Central memory CD4-positive, alpha-beta T cell (primary cell): ENCODE data around the gene POMGNT1.
"Not testable (repeated sequence)": the region's sequence is repeated elsewhere in the genome, so short reads cannot be mapped to it uniquely, and the experiment has no call there.

ENCODE experiments used
- DNase-seq: peaks from one replicate; pipeline ENCODE4 v3.0.0; 2022
- total RNA-seq, 3 experiments: gene quantifications; one replicate each; lab custom pipeline; 2026; lab: John Stamatoyannopoulos, UW

The POMGNT1 gene
- 35.7 to 88.6 (median 47.6) reads per million in 3 experiments for total RNA-seq

DNA sequence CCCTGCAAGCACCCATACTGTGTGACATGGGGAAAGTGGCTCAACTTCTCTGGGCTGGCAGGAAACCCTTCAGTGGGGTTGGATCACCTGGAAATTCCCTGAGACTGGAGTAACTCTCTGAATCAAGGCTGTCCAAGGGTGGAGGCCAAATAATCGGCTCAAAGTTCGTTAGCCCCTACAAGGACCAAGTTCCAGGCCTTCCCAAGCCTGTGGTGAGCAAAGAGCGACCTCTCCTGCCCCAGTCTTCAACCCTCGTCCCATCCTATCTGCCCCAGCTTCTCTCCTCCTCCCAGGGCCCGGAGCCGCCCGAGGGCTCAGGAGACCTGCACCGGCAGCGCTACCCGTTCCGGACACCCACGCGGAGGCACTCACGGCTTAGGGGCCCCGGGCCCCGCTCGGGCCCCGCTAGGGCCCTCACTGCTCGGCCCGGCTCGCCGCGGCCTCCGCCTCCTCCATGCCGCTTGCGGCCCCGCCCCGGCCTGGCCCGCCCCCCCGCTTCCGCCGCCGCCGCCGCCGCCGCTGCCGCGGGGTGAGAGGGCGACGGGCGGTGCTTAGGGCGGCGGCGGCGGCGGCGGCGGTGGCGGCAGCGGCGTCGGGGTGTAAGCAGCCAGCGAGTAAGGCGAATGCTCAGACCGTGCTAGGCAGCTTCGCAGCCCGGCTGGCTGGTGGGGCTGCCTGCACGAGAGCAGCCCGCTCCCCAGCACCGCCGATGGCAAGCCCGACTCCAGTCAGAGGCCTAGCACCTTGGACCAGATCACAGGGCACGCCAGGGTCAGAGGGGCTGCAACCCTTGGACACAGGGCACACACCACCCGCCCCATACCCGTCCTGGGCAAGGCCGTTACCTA, at the start of gene POMGNT1:
POMGNT1 (minus strand) TSS at position 471 of the 848 bp plus-strand sequence. CDS start 613 bp downstream, outside the sequence.
- peak; percentile 70 for DNase-seq

DNA sequence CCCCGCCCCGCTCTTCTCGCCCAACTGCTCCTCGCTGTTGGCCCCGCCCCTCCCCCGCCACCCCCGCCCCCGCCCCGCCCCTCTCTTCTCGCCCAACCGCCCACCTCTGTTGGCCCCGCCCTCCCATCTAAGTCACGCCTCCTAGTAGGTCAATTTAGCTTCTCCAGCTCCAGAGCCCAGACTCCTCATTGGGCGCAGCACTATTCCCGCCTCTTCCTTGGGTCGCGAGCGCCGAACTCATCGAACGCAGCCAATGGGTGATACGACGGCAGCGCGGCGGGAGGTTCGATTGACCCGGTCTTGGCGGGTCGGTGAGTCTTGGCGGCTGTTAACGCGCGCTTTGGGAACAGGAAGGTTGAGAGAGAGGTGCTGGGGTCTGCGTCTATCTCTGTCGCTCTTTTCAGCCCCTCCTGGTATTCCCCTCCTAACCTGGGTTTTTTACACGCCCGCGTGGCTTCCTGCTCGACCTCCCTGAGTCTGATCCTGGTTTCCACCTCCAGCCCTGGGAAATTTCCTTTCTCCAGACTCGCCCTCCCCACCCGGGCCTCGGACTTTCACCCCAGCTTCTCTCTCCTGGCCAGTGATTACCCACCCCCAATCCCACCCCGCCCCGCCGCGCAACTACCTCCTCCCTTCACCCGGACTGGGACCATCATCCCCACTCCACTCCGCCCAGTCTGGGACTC, 49.3 kb upstream of the POMGNT1 start, which contains the start of gene RAD54L:
RAD54L (plus strand) TSS at position 328 of the 686 bp plus-strand sequence. CDS start 643 bp downstream, outside the sequence.
- DNase-seq = peak; percentile 96

DNA sequence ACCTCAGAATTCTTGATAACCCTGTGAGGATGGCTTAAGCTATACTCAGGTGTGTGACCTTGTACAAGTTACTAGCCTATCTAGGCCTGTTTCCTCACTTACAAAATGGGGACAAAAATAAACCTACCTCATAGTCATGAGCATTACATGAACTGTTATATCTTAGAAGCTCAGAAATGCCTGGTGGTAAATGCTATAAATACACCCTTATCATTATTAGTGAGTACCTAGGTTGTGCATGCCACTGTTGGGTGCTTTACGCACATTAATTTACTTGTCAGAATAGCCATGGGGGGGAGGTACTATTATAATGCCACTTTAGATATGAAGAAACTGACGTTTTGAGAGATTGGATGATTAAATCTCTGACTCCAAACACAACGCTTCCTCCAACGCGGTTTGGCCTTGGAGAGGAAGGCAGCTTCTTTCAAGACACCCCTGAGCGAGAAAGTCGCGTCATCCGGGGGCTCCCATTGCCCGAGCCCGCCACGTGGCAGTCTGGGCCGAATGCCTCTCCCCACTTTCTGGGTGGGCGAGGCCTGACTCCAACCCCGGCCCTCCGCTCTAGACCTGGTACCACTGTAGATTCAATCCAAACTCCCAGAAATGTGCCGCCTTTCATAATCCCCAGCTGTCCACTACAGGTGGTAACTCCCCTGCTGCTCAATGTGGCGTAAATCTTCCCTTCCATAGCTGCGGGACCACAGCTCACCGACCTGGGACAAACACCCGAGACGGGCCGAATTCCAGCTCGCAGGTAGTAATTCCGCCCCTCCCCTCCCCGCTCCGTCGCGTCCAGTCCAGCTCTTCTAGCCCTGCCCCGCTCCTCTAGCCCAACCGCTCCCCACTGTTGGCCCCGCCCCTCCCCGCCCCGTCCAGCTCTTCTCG, 48.6 kb upstream of the POMGNT1 start:
- DNase-seq = no peak

DNA sequence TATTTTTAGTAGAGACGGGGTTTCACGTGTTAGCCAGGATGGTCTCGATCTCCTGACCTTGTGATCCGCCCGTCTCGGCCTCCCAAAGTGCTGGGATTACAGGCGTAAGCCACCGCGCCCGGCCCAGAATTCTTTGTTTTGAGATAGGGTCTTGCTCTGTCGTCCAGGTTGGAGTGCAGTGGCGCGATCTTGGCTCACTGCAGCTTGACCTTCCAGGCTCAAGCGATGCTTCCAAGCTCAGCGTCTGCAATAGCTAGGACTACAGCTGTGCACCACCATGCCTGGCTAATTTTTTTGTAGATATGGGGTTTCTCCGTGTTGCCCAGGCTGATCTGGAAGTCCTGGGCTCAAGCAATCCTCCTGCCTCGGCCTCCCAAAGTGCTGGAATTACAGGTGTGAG, 47.9 kb upstream of the POMGNT1 start:
- DNase-seq = not testable (repeated sequence)

DNA sequence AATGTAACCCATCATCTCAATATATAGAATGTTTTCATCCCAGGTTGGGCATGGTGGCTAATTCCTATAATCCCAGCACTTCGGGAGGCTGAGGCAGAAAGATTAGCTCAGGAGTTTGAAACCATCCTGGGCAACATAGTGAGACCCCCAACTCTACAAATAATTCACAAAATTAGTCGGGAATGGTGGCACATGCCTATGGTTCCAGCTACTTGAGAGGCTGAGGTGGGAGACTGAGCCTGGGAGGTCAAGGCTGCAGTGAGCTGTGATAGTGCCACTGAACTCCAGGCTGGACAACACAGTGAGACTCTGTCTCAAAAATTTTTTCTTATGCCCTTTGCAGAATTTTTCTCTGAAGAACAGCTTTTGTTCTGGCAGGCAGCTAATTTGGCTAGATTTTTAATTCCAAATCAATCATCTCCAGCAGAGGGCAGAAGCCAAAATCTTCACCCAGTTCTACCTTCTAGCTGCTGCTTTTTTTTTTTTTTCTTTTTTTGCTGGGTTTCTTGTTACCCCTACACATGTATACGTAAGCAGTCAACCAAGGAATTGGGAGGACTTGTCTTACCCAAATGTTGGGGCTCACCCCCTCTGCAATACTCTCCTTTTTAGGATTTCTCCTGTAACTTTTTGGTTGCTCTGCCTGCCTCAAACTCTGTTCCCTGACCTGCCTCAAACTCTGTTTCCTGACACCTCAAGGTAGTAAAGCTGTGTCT, 46.6 kb upstream of the POMGNT1 start:
- peak; percentile 24 for DNase-seq

DNA sequence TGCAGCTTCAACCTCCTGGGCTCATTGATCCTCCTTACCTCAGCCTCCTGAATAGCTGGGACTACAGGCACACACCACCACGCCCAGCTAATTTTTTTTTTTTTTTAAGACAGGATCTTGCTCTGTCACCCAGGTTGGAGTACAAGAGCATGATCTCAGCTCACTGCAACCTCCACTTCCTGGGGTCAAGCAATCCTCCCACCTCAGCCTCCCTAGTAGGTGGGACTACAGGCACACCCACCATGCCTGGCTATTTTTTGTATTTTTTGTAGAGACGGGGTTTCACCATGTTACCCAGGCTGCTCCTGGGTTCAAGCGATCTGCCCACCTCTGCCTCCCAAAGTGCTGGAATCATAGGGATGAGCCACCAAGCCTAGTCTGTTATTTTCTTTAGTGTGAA, 45.6 kb upstream of the POMGNT1 start:
- not testable (repeated sequence) for DNase-seq

DNA sequence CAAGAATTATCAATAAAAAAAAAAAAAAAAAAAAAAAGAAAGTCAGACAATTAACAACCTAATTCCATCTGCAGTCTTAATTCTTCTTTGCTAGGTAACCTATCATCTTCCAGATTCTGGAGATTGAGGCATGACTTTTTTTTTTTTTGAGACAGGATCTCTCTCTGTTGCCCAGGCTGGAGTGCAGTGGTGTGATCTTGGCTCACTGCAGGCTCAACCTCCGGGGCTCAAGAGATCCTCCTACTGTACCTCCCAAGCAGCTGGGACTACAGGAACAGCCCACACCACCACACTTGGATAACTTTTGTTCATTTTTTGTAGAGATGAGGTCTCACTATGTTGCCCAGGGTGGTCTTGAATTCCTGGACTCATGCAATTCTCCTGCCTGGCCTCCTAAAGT, 44.7 kb upstream of the POMGNT1 start:
- no peak for DNase-seq

DNA sequence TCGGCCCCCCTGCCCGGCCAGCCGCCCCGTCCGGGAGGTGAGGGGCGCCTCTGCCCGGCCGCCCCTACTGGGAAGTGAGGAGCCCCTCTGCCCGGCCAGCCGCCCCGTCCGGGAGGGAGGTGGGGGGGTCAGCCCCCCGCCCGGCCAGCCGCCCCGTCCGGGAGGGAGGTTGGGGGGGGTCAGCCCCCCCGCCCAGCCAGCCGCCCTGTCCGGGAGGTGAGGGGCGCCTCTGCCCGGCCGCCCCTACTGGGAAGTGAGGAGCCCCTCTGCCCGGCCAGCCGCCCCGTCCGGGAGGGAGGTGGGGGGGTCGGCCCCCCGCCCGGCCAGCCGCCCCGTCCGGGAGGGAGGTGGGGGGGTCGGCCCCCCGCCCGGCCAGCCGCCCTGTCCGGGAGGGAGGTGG, 43.5 kb upstream of the POMGNT1 start:
- not testable (repeated sequence) for DNase-seq

DNA sequence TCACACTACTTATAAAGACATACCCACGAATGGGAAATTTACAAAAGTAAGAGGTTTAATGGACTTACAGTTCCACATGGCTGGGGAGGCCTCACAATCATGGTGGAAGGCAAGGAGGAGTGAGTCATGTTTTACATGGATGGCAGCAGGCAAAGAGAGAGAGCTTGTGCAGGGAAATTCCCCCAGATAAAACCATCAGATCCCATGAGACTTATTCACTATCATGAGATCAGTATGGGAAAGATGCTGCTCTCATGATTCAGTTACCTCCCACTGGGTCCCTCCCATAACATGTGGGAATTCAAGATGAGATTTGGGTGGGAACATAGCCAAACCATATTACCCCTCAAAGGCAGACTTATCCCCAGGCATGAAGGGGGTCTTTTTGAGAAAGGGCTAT, 40.6 kb upstream of the POMGNT1 start:
- not testable (repeated sequence) for DNase-seq

DNA sequence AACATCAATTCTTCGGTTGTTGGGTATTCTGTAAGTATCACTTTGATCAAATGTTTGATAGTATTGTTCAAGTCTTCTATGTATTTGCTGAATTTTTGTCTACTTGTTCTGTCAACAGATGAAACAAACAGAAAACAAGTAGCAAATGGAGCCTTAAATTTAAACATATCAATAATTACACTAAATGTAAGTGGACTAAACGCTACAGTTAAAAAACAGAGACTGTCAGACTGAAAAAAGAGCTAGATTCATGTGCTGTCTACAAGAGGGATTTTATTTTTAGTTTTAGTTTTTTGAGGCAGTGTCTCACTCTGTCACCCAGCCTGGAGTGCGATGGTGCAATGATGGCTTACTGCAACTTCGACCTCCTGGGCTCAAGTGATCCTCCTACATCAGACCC, 38.6 kb upstream of the POMGNT1 start:
- no peak for DNase-seq

DNA sequence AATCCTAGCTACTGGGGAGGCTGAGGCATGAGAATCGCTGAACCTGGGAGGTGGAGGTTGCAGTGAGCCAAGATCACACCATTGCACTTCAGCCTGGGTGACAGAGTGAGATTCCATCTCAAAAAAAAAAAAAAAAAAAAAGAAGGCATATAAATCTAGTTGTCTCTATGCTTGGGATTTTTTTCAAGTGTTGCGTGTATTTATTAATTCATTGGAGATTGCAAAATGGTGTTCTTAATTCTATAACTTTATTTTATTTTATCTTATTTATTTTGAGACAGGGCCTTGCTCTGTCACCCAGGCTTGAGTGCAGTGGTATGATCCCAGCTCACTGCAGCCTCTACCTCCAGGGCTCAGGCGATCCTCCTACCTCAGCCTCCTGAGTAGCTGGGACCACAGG, 33.0 kb upstream of the POMGNT1 start:
- not testable (repeated sequence) for DNase-seq

DNA sequence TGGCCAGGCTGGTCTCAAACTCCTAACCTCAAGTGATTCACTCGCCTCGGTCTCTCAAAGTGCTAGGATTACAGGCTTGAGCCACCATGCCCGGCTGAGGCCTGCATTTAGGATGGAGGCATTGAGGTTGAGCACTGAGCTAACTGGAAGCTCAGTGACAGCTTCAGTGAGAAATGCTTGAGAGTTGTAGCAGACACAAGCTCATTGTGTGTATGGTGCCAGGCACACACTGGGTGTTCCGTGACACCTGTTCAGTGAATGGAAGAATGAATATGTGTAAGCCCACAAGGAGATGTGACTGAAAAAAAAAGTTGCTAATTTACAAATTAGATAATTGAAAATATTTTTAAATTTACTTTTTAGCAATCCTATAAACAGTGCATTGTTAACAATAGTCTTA, 26.7 kb upstream of the POMGNT1 start:
- DNase-seq = no peak

DNA sequence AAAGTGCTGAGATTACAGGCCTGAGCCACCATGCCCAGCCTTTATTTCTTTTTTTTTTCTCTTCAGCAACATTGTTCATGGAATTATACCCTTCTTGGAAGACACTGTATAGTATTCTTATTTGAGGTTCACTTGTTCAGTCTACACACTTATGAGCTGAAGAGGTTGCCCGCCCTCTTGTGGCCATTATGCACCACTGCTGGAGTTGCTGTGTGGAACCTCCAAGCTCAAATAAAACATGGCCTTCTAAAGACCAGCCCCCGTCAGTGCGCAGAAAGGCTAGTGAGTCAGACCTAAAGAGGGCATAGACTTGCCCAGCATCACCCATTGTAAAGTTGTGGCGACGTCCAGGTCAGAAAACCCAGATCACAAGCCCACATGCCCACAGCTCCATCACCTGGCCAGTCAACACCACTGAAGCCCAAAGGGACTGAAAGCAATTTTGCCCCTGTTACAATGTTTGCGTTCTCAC, 25.3 kb upstream of the POMGNT1 start:
- peak; percentile 35 for DNase-seq

DNA sequence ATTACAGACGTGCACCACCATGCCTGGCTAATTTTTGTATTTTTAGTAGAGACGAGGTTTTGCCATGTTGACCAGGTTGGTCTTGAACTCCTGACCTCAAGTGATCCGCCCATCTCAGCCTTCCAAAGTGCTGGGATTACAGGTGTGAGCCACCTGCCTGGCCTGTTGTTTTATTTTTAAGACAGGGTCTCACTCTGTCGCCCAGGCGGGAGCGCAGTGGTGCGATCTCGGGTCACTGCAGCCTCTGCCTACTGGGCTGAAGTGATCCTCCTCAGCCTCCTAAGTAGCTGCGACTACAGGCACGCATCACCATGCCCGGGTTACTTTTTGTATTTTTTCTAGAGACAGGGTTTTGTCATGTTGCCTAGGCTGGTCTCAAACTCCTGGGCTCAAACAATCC, 24.8 kb upstream of the POMGNT1 start:
- DNase-seq = not testable (repeated sequence)

DNA sequence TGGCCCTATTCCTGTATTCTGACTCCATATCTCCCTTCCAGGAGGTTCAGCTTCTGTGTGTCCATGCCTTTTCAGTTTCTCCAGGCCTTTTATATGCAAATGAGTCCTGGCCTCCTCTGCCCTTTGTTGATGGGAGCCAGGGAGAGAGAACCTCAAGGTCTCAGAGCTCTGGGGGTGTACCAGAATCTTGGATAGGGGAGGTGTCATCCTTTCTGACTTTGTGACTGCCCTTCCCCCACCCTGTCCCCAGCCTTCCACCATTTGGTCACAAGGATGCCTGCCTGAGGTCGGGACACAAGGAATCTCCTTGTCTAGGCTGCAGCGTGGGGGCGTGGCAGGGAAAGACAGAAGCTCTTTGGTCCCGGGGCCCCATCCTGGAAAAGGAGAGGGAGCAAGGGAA, 23.5 kb upstream of the POMGNT1 start:
- no peak for DNase-seq

DNA sequence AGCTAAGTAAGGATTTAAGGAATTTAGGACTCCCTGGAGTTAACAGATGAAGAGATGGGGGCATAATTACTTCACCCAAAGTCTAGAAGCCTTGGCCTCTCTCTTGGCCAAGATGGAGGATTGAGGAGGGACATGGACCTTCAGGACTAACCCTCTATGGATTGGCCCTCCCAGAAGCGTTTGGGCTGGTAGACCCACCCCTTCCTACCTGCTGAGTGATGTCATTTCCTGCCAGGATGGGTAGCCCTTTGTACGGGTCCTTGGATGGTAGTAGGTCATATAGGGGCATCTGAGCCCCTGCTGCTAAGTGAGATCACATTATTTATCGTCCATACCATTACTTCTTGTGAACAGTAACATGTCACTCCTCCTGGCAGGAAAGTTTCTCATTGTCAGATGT, 22.6 kb upstream of the POMGNT1 start:
- no peak for DNase-seq

DNA sequence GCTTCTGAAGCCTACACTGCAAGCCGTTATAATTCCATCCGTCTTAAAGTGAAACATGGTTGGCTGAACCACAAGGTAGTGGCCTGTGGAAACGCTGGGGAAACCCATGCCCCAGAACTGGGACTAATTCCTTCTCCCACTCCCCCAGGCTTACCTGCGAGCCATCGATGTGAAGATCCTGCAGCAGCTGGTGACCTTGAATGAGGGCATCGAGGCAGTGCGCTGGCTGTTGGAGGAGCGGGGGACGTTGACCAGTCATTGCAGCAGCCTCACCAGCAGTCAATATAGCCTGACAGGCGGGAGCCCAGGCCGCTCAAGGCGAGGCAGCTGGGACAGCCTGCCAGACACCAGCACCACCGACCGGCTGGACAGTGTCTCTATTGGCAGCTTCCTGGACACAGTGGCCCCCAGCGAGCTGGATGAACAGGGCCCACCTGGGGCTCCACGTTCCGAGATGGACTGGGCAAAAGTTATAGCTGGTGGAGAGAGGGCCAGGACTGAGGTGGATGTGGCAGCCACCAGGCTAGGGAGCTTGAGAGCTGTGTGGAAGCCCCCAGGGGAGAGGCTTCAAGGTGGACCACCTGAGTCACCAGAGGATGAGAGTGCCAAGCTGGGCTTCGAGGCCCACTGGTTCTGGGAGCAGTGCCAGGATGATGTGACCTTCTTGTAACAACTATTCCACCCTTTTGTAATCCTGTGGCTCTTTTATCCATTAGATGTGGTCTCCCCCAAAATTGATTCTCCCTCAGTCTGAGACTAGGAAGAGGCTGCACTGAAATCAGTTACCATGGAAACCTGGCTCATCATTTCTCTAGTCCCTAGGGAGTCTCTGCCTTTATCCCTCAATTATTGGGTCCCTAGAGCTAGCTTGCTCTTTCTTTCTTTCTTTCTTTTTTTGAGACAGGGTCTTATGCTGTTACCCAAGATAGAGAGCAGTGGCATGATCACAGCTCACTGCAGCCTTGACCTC, 21.6 kb upstream of the POMGNT1 start:
- no peak for DNase-seq

DNA sequence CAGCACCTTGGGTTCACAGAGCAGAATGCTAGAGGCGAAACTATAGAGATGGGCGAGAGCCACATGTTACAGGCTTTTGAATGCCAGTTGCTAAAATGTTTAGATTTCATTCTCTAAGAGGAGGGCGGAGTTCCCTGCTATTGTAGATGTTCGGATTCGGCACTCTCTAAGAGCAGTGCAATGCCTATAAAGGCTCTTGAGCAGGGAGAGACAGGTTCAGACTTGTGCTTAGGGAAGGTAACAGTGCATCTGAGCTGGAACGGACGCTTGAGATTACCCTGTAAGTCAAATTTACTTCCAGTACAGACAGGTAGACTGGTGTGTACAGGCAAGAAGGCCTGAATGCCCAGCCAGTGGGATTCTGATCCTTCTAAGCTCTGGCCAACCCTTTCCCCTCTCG, 20.2 kb upstream of the POMGNT1 start:
- no peak for DNase-seq

DNA sequence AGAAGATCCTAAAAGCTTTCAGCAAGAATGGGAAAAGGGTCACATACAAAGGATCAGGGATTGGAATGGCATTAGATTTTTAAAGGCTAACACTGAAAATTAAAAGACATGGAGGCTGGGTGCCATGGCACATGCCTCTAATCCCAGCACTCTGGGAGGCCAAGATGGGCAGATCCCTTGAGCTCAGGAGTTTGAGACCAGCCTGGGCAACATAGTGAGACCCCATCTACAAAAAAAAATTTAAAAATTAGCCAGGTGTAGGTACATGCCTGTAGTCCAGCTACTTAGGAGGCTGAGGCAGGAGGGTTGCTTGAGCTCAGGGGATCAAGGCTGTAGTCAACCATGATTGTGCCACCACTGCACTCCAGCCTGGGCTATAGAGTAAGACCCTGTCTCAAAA, 17.3 kb upstream of the POMGNT1 start:
- DNase-seq = no peak

DNA sequence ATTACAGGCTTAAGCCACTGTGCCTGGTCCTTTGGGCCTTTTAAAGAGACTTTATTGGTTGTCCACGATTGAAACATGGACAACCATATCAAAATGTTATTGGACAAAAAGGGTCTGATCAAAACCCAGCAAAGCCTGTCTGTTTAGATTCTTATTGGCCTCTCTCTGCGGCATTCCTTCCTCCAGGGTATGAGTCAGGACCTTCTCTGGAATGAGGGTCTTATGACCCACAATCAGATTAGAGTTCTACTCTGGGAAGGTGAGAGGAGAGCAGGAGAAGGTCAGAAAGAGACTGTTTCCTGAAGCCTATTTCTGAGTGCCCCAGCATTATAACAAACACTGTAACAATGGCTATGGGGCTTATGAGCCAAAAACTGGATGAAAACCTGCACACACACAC, 12.8 kb upstream of the POMGNT1 start:
- DNase-seq = no peak

DNA sequence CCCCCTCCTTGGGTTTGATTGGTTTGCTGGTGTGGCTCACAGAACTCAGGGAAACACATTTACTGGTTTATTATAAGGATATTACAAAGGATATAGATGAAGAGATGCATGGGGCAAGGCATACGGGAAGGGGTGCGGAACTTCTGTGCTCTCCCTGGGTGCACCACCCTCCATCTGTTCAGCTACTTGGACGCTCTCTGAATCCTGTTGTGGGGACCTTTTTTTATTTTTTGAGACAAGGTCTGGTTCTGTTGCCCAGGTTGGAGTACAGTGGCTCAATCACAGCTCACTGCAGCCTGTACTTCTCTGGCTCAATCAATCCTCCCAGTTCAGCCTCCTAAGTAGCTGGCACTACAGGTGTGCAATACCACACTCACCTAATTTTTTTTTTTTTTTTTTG, 12.3 kb upstream of the POMGNT1 start:
- no peak for DNase-seq
